NT2/D1 (cell line): ENCODE data around the gene LTBP1.

Experiments
- SUZ12 ChIP-seq: IDR thresholded peaks from 2 replicates; pipeline ENCODE4 v1.6.1; 2011; ENCODE audit not compliant: insufficient read length, insufficient read depth; ENCODE audit errors: extremely low read depth
- ZNF274 ChIP-seq: IDR thresholded peaks from 2 replicates; pipeline ENCODE4 v1.6.1; 2011; ENCODE audit warnings: mild to moderate bottlenecking, low read depth, low read length

DNA sequence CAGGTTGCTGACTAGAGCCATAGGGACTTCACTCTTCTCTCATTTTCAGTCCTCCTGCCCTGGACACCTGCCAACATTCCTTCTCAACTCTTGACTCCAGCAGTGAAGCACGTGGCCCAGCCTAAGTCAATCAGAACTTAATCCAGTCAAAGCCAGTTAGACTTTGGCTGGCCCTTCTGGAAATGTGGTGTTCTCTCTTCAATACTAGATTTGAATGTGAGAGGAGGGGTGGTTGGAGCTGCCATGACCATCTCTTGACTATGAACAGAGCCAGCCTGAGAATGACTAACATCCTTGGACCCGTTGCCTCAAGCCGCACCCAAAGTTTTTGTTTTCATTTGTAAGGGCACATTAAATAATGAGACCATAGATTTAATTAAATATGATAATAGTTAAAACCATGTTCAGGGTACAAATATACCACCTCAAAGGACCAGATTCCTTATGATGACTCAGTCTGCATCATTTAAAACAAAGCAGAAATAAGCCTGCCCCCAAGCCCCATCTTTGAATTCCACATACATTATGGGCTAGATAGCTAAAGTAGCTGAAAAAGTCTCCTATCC, 480.0 kb downstream of the LTBP1 start:
- TF ChIP-seq ZNF274 (no peak), SUZ12 (no peak)
